ENCODE measurements around the gene TMEM108. TPM values are rescaled to one million over a fixed set of nuclear protein-coding genes. Genes with fewer than 3 reads are reported as not detected.

The TMEM108 gene
- total RNA-seq, 4 donors from 2014 or later = 0.21 to 1.5 TPM; not detected in 2

DNA sequence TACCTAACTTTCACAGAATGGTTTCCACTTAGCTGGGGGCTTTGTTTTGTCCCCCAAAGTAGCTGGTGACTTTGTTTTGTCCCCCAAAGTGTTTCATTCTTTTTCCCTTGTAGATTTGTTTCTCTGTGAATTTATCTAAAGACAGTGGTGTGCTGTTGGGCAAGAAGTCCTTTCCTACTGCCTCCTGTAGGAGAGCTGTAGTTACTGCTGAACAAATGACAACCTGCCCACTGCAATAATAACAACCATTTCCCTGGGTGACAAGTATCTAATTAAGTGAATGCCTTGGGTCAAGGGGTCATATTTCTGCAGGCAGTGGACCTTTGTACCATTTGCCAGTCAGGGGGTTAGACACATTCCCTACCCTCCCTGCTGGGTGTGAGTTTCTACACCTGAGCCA is 236.3 kb downstream of the TMEM108 start:
- H3K27me3 ChIP-seq = no peaks in the 10 kb centered on the region
- H3K4me3 ChIP-seq = no peak overlapping the region
- DNase-seq (ENCODE audit: low spot score in 2 of 2) = no peak
- H3K4me1 ChIP-seq = no peaks in the 10 kb centered on the region
- TF ChIP-seq POLR2A (IDR thresholded peaks at IDR 0.05) (no peak), EP300 (IDR thresholded peaks at IDR 0.05) (no peak)
- TF ChIP-seq, protein P1, sequence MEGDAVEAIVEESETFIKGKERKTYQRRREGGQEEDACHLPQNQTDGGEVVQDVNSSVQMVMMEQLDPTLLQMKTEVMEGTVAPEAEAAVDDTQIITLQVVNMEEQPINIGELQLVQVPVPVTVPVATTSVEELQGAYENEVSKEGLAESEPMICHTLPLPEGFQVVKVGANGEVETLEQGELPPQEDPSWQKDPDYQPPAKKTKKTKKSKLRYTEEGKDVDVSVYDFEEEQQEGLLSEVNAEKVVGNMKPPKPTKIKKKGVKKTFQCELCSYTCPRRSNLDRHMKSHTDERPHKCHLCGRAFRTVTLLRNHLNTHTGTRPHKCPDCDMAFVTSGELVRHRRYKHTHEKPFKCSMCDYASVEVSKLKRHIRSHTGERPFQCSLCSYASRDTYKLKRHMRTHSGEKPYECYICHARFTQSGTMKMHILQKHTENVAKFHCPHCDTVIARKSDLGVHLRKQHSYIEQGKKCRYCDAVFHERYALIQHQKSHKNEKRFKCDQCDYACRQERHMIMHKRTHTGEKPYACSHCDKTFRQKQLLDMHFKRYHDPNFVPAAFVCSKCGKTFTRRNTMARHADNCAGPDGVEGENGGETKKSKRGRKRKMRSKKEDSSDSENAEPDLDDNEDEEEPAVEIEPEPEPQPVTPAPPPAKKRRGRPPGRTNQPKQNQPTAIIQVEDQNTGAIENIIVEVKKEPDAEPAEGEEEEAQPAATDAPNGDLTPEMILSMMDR (IDR thresholded peaks at IDR 0.05) = no peak
- no peak overlapping the region for H3K27ac ChIP-seq
- no peaks in the 10 kb centered on the region for H3K36me3 ChIP-seq
- H3K9me3 ChIP-seq = no peaks in the 10 kb centered on the region

DNA sequence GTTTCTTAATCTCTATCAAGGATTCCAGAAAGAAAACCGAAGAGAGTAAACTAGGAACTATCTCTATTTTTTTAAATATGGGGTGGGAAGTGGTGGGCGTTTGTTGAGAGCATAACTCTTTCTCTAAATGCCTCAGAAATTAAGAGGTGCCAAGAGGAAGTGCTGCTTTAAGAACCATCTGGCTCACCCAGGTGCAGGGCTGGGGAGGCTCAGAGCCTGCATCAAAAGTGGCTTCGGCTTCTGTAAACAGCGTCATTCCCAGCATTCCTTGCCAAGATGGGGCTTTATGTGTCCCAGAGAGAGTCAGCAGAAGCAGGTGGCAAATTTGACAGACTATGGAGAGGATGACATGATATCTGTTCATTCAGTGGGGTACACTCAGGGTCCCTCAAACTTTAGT is 238.4 kb downstream of the TMEM108 start:
- WGBS, 2 donors = 61 to 63% methylated on average over 4 of the region's 4 CpGs
- no peak for TF ChIP-seq EP300 (IDR thresholded peaks at IDR 0.05)
- TF ChIP-seq, protein P1 (IDR thresholded peaks at IDR 0.05) = no peak
- no peak for TF ChIP-seq POLR2A (IDR thresholded peaks at IDR 0.05)
- no peak overlapping the region for H3K27ac ChIP-seq

DNA sequence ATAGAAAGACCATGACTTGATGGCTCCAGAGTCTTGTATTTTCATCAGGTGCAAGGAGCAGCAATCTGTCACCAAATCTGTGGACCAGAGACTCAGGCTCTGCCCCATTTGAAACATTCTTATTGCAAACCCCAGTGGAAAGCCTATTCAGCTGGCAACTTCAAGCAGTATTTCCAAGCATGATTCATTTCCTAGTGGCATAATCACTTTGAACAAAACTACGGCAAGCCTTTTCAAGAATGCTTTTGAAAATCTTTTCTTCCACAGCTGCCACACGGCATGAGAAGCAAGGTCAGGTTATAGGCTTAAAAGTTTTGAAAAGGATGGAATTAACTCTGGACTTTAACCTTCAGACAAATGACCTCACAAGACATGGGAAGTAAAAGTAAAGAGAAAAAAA is 239.6 kb downstream of the TMEM108 start:
- TF ChIP-seq POLR2A (IDR thresholded peaks at IDR 0.05) = no peak
- TF ChIP-seq, protein P1 (IDR thresholded peaks at IDR 0.05) = no peak
- no peak for TF ChIP-seq EP300 (IDR thresholded peaks at IDR 0.05)
- 24 to 43% methylated on average over 2 of the region's 2 CpGs for WGBS, 2 donors
- H3K36me3 ChIP-seq = no peaks in the 10 kb centered on the region
- H3K4me1 ChIP-seq = no peaks in the 10 kb centered on the region
- DNase-seq (ENCODE audit: low spot score in 2 of 2) = no peak
- no peaks in the 10 kb centered on the region for H3K27me3 ChIP-seq
- no peaks in the 10 kb centered on the region for H3K9me3 ChIP-seq
- H3K4me3 ChIP-seq = no peak overlapping the region
- H3K27ac ChIP-seq = no peak overlapping the region

More for the DNA sequence above, 238.4 kb downstream of the TMEM108 start:
- no peaks in the 10 kb centered on the region for H3K36me3 ChIP-seq
- H3K4me3 ChIP-seq = no peak overlapping the region
- no peaks in the 10 kb centered on the region for H3K27me3 ChIP-seq
- H3K9me3 ChIP-seq = no peaks in the 10 kb centered on the region
- DNase-seq (ENCODE audit: low spot score in 2 of 2) = no peak
- H3K4me1 ChIP-seq = no peaks in the 10 kb centered on the region

- H3K9me3 ChIP-seq = no peaks in the 10 kb centered on the region
- WGBS, 2 donors = 95% methylated on average over 7 of the region's 7 CpGs
- H3K27me3 ChIP-seq = no peaks in the 10 kb centered on the region
- H3K27ac ChIP-seq = no peak overlapping the region
- no peaks in the 10 kb centered on the region for H3K36me3 ChIP-seq
- TF ChIP-seq EP300 (IDR thresholded peaks at IDR 0.05) (no peak), POLR2A (IDR thresholded peaks at IDR 0.05) (no peak)
- TF ChIP-seq, protein P1 (IDR thresholded peaks at IDR 0.05) = no peak
- no peak overlapping the region for H3K4me3 ChIP-seq
- H3K4me1 ChIP-seq = no peaks in the 10 kb centered on the region
- DNase-seq (ENCODE audit: low spot score in 2 of 2) = no peak
Observed at GRCh38 chr3:133278260-133279043, 240.3 kb downstream of the TMEM108 start.

DNA sequence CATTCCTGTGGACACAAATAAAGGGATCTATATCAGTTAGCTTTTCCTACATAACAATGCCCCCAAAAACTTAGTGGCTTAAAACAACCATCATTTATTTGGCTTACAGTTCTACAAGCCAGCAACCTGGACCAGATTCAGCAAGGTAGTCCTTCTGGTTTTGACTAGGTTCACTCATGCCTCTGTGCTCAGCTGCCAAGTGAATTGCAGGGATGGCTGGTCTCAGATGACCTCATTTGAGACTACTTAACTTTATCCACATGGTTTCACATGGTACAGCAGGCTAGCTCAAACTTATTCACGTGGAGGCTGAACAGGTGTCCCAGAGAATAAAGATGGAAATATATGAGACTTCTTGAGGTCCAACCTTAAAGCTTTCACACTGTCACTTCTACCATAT is 242.4 kb downstream of the TMEM108 start:
- no peaks in the 10 kb centered on the region for H3K27me3 ChIP-seq
- no peaks in the 10 kb centered on the region for H3K4me1 ChIP-seq
- no peak for DNase-seq (ENCODE audit: low spot score in 2 of 2)
- 75 to 77% methylated on average over 1 of the region's 1 CpG for WGBS, 2 donors
- H3K4me3 ChIP-seq = no peak overlapping the region
- TF ChIP-seq POLR2A (IDR thresholded peaks at IDR 0.05) = no peak
- TF ChIP-seq, protein P1 (IDR thresholded peaks at IDR 0.05) = no peak
- TF ChIP-seq EP300 (IDR thresholded peaks at IDR 0.05) = no peak
- no peak overlapping the region for H3K27ac ChIP-seq
- no peaks in the 10 kb centered on the region for H3K9me3 ChIP-seq
- H3K36me3 ChIP-seq = no peaks in the 10 kb centered on the region
